SK-N-SH treated with all-trans-retinoic acid at 6 μM for 48 hours (cell line): ENCODE measurements around the gene SDHA.

ENCODE experiments used
- BACH2 ChIP-seq: fragments of 250-450 bp; sonication (Bioruptor Pico); IDR thresholded peaks from 2 replicates; pipeline ENCODE4 v1.9.0; 2021; ENCODE audit warnings: mild to moderate bottlenecking, borderline replicate concordance
- PATZ1 ChIP-seq: fragments of 250-450 bp; sonication (Bioruptor Pico); IDR thresholded peaks from 2 replicates; pipeline ENCODE4 v1.8.0; 2020; ENCODE audit warnings: mild to moderate bottlenecking, moderate library complexity, borderline replicate concordance
- POU6F1 ChIP-seq: fragments of 250-450 bp; sonication (Bioruptor Pico); IDR thresholded peaks from 2 replicates; pipeline ENCODE4 v1.8.0; 2021; ENCODE audit warnings: low read depth, mild to moderate bottlenecking, moderate library complexity, borderline replicate concordance
- PPARA ChIP-seq: fragments of 250-450 bp; sonication (Bioruptor Pico); IDR thresholded peaks from 2 replicates; pipeline ENCODE4 v1.5.0; 2020; ENCODE audit warnings: mild to moderate bottlenecking, borderline replicate concordance
- RARB ChIP-seq: fragments of 250-450 bp; sonication (Bioruptor Pico); IDR thresholded peaks from 2 replicates; pipeline ENCODE4 v1.8.0; 2021; ENCODE audit warnings: mild to moderate bottlenecking, moderate library complexity
- SNAI2 ChIP-seq: fragments of 250-450 bp; sonication (Bioruptor Pico); IDR thresholded peaks from 2 replicates; pipeline ENCODE4 v1.5.0; 2020; ENCODE audit warnings: mild to moderate bottlenecking, moderate library complexity
- ZFP30 ChIP-seq: fragments of 450-650 bp; formaldehyde crosslinking; IDR thresholded peaks from 2 replicates; pipeline ENCODE4 v1.5.0; 2022; ENCODE audit warnings: mild to moderate bottlenecking, moderate library complexity

GRCh38 chr5:234450-234849 is 16.3 kb downstream of the SDHA start:
- TF ChIP-seq BACH2 (CRISPR knock-in tag) (no peak), POU6F1 (CRISPR knock-in tag) (no peak), RARB (CRISPR knock-in tag) (no peak), ZFP30 (CRISPR knock-in tag) (no peak), PATZ1 (CRISPR knock-in tag) (no peak), PPARA (no peak), SNAI2 (CRISPR knock-in tag) (no peak)
